ENCODE measurements around the gene TCTN2. TPM values are rescaled to one million over a fixed set of nuclear protein-coding genes. Genes with fewer than 3 reads are reported as not detected.

TCTN2 gene
- total and polyA plus RNA-seq, 2 of the 4 experiments (the other 2 are of a cell fraction) = 8.4 to 13.6 TPM

GRCh38 chr12:123681605-123682004 is 10.7 kb downstream of the TCTN2 start:
- Histone ChIP-seq H3K56ac (ENCODE audit: extremely low read depth, insufficient read depth, low read length) (no peak overlapping the region), H2BK120ac (ENCODE audit: low read depth, low read length) (no peak overlapping the region), H4K5ac (ENCODE audit: low read depth, low read length) (no peak overlapping the region), H3K9me3 (ENCODE audit: control insufficient read depth, insufficient read depth, low read length) (no peaks in the 10 kb centered on the region), H4K8ac (ENCODE audit: low read depth in 2 of 2, low read length in 2 of 2) (no peak overlapping the region), H2BK20ac (ENCODE audit: low read depth, low read length) (no peak overlapping the region), H3K4me3 (ENCODE audit: insufficient read depth, low read depth, low read length) (no peak overlapping the region), H3K9me1 (ENCODE audit: insufficient read depth, low read length) (no peaks in the 10 kb centered on the region), H2BK15ac (ENCODE audit: low read depth, low read length) (no peak overlapping the region), H2AK9ac (replicated peaks; ENCODE audit: low read depth, low read length, poor library complexity) (no peak overlapping the region), H4K91ac (ENCODE audit: insufficient read depth, low read depth, low read length) (no peak overlapping the region), H2AK5ac (ENCODE audit: low read depth, low read length) (no peak overlapping the region), H3K23ac (ENCODE audit: low read depth, low read length) (no peak overlapping the region), H3K9ac (ENCODE audit: low read depth, low read length) (no peak overlapping the region), H2AFZ (replicated peaks; ENCODE audit: low read length, poor library complexity) (no peak overlapping the region), H3K27me3 (ENCODE audit: control insufficient read depth, insufficient read depth, low read length) (no peaks in the 10 kb centered on the region), H3K4me2 (ENCODE audit: low read depth, low read length) (no peak overlapping the region), H3K36me3 (ENCODE audit: control insufficient read depth, insufficient read depth, low read length) (peaks cover 6% of the 10 kb centered on the region), H3K79me1 (ENCODE audit: low read depth in 1 of 2, low read length in 2 of 2) (no peaks in the 10 kb centered on the region), H3K27ac (ENCODE audit: insufficient read depth, low read length) (no peak overlapping the region), H4K20me1 (ENCODE audit: insufficient read depth, low read length) (no peaks in the 10 kb centered on the region), H3K14ac (replicated peaks; ENCODE audit: low read depth, low read length) (no peak overlapping the region), H3K18ac (ENCODE audit: low read depth, low read length) (no peak overlapping the region), H2BK5ac (ENCODE audit: low read depth, low read length, poor library complexity, severe bottlenecking) (no peak overlapping the region), H3K4me1 (ENCODE audit: control insufficient read depth, insufficient read depth, low read length) (no peaks in the 10 kb centered on the region), H3K4ac (ENCODE audit: low read depth, low read length) (no peak overlapping the region)
- BruUV-seq (replicated peaks) = no TSS peak
- CTCF ChIA-PET = no interaction called here
- in situ Hi-C loops (cut with MboI; ENCODE audit: low sequenced_read_pairs) = no loop called here
- WGBS, 2 experiments (ENCODE audit: extremely low coverage in 2 of 2, insufficient read length in 1 of 2) = no CpG with 5 or more reads among the region's 2 CpGs
- intact Hi-C loops (cut with micrococcal nuclease) = no loop called here
- POLR2A ChIA-PET (ENCODE audit: unreplicated experiment) = no interaction called here
- DNase-seq (no peak), ATAC-seq (ENCODE audit: low read depth) (no peak)
- TF ChIP-seq SMC3 (IDR thresholded peaks at IDR 0.05; ENCODE audit: low read depth, low read length) (no peak), CHD1 (IDR thresholded peaks at IDR 0.05; ENCODE audit: low read depth, low read length) (no peak), MAZ (IDR thresholded peaks at IDR 0.05; ENCODE audit: borderline replicate concordance, low read depth, low read length) (no peak), USF2 (IDR thresholded peaks at IDR 0.05; ENCODE audit: low read depth, low read length) (no peak), CTCF (conservative IDR thresholded peaks at IDR 0.05; ENCODE audit: low read depth, low read length) (no peak), POLR2A (IDR thresholded peaks at IDR 0.05; ENCODE audit: low read depth, low read length) (no peak), ELK1 (IDR thresholded peaks at IDR 0.05; ENCODE audit: borderline replicate concordance, low read depth, low read length) (no peak), MXI1 (IDR thresholded peaks at IDR 0.05; ENCODE audit: borderline replicate concordance, low read depth, low read length) (no peak), MAFK (IDR thresholded peaks at IDR 0.05; ENCODE audit: low read depth, low read length) (no peak), FOS (IDR thresholded peaks at IDR 0.05; ENCODE audit: low read depth, low read length) (no peak), BHLHE40 (IDR thresholded peaks at IDR 0.05; ENCODE audit: low read depth, low read length) (no peak), RCOR1 (IDR thresholded peaks at IDR 0.05; ENCODE audit: insufficient replicate concordance, low read length) (no peak), NFE2L2 (IDR thresholded peaks at IDR 0.05; ENCODE audit: low read depth, low read length) (no peak), RAD21 (IDR thresholded peaks at IDR 0.05; ENCODE audit: low read length) (no peak), CEBPB (IDR thresholded peaks at IDR 0.05; ENCODE audit: low read depth, low read length) (no peak), RFX5 (IDR thresholded peaks at IDR 0.05; ENCODE audit: low read depth, low read length) (no peak)
- dilution Hi-C loops (cut with HindIII; ENCODE audit: low sequenced_read_pairs, unreplicated experiment) = no loop called here

All from IMR-90 (cell line).